HG02981 (cell line): Measurements from ENCODE around the gene FBXO21.
"Not testable (repeated sequence)": the region's sequence is repeated elsewhere in the genome, so short reads cannot be mapped to it uniquely, and the experiment has no call there.

Experiments used
- ATAC-seq: cut with Tn5 transposase; IDR thresholded peaks from one replicate; pipeline ENCODE4 v1.9.1; 2021; ENCODE audit warnings: mild to moderate bottlenecking, moderate library complexity; ENCODE audit not compliant: unreplicated experiment

The FBXO21 gene

GRCh38 chr12:117109943-117110635 lies 80.2 kb downstream of the FBXO21 start:
- no peak for ATAC-seq

- ATAC-seq = no peak
Observed at GRCh38 chr12:117105902-117106301, 84.4 kb downstream of the FBXO21 start.

GRCh38 chr12:117104003-117104402 lies 86.3 kb downstream of the FBXO21 start:
- not testable (repeated sequence) for ATAC-seq

GRCh38 chr12:117102800-117103181 lies 87.5 kb downstream of the FBXO21 start:
- ATAC-seq = no peak

- ATAC-seq = no peak
Observed at GRCh38 chr12:117101953-117102799, 88.1 kb downstream of the FBXO21 start.

- ATAC-seq = no peak
Observed at GRCh38 chr12:117100851-117101673, 89.2 kb downstream of the FBXO21 start.

GRCh38 chr12:117100251-117100650 lies 90.0 kb downstream of the FBXO21 start:
- no peak for ATAC-seq

- ATAC-seq = peak; percentile 26
Observed at GRCh38 chr12:117098361-117099217, 91.7 kb downstream of the FBXO21 start.

GRCh38 chr12:117098024-117098360 lies 92.3 kb downstream of the FBXO21 start:
- no peak for ATAC-seq

- ATAC-seq = no peak
Observed at GRCh38 chr12:117097159-117097558, 93.1 kb downstream of the FBXO21 start.

- no peak for ATAC-seq
Observed at GRCh38 chr12:117096501-117097042, 93.7 kb downstream of the FBXO21 start.

- ATAC-seq = not testable (repeated sequence)
Observed at GRCh38 chr12:117095191-117095590, 95.1 kb downstream of the FBXO21 start.

GRCh38 chr12:117093918-117094630 lies 96.2 kb downstream of the FBXO21 start:
- no peak for ATAC-seq

- no peak for ATAC-seq
Observed at GRCh38 chr12:117093431-117093830, 96.8 kb downstream of the FBXO21 start.

GRCh38 chr12:117092886-117093285 lies 97.4 kb downstream of the FBXO21 start:
- no peak for ATAC-seq

- ATAC-seq = no peak
Observed at GRCh38 chr12:117092511-117092780, 97.8 kb downstream of the FBXO21 start.
